B cell (primary cell): ENCODE measurements around the gene PDGFRB.

ENCODE experiments used
- EZH2 ChIP-seq: IDR thresholded peaks from 2 replicates; pipeline ENCODE4 v1.6.1; 2012; ENCODE audit warnings: borderline replicate concordance, low read depth, mild to moderate bottlenecking, moderate library complexity, low read length; ENCODE audit not compliant: insufficient read depth, poor library complexity, severe bottlenecking
- TF ChIP-seq, protein P1 (sequence below): fragments of 200-600 bp; IDR thresholded peaks from one replicate; pipeline ENCODE4 v1.8.0; 2022; ENCODE audit warnings: antibody characterized with exemption, mild to moderate bottlenecking

DNA sequence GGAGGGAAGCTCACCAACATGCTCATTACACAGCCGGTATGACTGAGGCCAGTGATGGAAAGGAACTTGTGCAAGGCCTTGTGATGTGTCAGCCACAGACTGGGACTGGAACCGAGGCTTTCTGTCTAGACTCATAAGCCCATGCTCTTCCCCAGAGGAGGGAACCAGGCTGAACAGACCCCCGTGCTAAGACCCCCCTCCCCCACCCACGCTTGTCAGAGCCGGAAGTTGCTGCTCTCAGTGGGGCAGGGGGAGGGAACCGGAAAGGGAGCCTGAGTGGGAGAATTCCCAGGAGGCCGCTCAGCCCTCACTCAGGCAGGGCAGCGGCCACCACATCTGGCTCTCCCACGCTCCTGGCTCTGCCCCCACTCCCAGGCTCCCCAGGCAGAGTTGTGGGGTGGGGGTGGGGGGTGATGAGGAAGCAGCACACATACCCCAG, 4.1 kb upstream of the PDGFRB start:
- TF ChIP-seq, protein P1, sequence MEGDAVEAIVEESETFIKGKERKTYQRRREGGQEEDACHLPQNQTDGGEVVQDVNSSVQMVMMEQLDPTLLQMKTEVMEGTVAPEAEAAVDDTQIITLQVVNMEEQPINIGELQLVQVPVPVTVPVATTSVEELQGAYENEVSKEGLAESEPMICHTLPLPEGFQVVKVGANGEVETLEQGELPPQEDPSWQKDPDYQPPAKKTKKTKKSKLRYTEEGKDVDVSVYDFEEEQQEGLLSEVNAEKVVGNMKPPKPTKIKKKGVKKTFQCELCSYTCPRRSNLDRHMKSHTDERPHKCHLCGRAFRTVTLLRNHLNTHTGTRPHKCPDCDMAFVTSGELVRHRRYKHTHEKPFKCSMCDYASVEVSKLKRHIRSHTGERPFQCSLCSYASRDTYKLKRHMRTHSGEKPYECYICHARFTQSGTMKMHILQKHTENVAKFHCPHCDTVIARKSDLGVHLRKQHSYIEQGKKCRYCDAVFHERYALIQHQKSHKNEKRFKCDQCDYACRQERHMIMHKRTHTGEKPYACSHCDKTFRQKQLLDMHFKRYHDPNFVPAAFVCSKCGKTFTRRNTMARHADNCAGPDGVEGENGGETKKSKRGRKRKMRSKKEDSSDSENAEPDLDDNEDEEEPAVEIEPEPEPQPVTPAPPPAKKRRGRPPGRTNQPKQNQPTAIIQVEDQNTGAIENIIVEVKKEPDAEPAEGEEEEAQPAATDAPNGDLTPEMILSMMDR, result no peak
- TF ChIP-seq EZH2, result no peak
